ENCODE data around the gene IRF9.

GRCh38 chr14:24133735-24134134 lies 27.3 kb upstream of the IRF9 start:
- TF ChIP-seq CTCF (IDR thresholded peaks at IDR 0.05) (no peak), POLR2A (IDR thresholded peaks at IDR 0.05) (no peak)

All from tibial nerve (tissue), 3 donors.